ENCODE data around the gene TRPM3. TPM values are rescaled to one million over a fixed set of nuclear protein-coding genes. Genes with fewer than 3 reads are reported as not detected.

Gene TRPM3
- total and polyA plus RNA-seq, 4 donors, result 0.07 to 0.89 (median 0.67) TPM

DNA sequence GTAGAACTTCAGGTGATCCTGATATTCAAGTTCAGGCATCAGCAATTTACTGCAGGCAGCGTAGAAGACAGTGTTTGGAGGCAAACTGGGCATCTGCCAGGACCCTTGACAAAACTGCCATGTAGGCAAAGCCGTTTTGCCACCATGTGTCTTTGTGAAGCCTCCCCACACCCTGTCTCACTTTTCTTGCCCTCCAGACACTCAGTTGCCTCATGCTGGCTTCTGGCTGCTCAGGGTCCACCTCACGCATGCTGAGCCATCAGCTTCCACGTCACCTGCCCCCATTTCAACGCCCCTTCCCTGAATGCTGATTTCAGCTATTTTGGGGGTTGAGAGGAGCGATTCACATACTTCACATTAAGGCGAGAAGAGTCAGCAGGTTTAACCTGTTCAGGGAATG is 541.7 kb downstream of the TRPM3 start (continued):
- no peak for TF ChIP-seq TAF1 (conservative IDR thresholded peaks at IDR 0.05)

DNA sequence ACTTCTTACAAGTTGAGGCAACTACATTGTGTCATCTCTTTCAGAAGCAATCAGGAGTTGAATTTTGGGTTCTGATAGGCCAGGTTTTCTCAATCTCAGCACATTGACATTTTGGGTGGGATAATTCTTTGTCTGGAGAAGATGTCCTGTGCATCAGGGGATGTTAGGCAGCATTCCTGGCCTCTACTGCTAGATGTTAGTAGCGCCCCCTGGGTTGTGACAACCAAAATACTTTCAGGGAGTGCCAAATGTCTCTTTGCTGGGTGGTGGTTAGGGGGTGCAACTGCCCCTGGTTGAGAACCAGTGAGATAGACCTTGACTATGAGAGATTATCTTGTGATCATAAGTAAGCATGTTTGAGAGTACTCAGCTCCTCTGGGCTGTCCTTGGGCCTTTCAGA is 542.7 kb downstream of the TRPM3 start:
- H3K9me3 ChIP-seq (ENCODE audit: control insufficient read depth in 4 of 4, low read length in 3 of 4), result no peaks in the 10 kb centered on the region
- no peak for TF ChIP-seq EGR1 (IDR thresholded peaks at IDR 0.05; ENCODE audit: low read depth in 2 of 2)
- TF ChIP-seq, protein P1, sequence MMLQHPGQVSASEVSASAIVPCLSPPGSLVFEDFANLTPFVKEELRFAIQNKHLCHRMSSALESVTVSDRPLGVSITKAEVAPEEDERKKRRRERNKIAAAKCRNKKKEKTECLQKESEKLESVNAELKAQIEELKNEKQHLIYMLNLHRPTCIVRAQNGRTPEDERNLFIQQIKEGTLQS (IDR thresholded peaks at IDR 0.05), result no peak
- TF ChIP-seq FOXA2 (IDR thresholded peaks at IDR 0.05), result no peak
- TF ChIP-seq RXRA (IDR thresholded peaks at IDR 0.05), result no peak
- TF ChIP-seq YY1 (IDR thresholded peaks at IDR 0.05), result no peak
- TF ChIP-seq GABPA (IDR thresholded peaks at IDR 0.05 in 1 of 2, conservative IDR thresholded peaks at IDR 0.05 in 1 of 2), result no peak
- TF ChIP-seq, protein P2, sequence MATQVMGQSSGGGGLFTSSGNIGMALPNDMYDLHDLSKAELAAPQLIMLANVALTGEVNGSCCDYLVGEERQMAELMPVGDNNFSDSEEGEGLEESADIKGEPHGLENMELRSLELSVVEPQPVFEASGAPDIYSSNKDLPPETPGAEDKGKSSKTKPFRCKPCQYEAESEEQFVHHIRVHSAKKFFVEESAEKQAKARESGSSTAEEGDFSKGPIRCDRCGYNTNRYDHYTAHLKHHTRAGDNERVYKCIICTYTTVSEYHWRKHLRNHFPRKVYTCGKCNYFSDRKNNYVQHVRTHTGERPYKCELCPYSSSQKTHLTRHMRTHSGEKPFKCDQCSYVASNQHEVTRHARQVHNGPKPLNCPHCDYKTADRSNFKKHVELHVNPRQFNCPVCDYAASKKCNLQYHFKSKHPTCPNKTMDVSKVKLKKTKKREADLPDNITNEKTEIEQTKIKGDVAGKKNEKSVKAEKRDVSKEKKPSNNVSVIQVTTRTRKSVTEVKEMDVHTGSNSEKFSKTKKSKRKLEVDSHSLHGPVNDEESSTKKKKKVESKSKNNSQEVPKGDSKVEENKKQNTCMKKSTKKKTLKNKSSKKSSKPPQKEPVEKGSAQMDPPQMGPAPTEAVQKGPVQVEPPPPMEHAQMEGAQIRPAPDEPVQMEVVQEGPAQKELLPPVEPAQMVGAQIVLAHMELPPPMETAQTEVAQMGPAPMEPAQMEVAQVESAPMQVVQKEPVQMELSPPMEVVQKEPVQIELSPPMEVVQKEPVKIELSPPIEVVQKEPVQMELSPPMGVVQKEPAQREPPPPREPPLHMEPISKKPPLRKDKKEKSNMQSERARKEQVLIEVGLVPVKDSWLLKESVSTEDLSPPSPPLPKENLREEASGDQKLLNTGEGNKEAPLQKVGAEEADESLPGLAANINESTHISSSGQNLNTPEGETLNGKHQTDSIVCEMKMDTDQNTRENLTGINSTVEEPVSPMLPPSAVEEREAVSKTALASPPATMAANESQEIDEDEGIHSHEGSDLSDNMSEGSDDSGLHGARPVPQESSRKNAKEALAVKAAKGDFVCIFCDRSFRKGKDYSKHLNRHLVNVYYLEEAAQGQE (IDR thresholded peaks at IDR 0.05), result no peak
- TF ChIP-seq JUND (IDR thresholded peaks at IDR 0.05), result no peak
- no peak for TF ChIP-seq FOXA1 (IDR thresholded peaks at IDR 0.05)
- no peak for TF ChIP-seq RAD21 (IDR thresholded peaks at IDR 0.05)
- no peak for TF ChIP-seq TAF1 (conservative IDR thresholded peaks at IDR 0.05)
- TF ChIP-seq SP1 (IDR thresholded peaks at IDR 0.05), result no peak
- TF ChIP-seq, protein P3, sequence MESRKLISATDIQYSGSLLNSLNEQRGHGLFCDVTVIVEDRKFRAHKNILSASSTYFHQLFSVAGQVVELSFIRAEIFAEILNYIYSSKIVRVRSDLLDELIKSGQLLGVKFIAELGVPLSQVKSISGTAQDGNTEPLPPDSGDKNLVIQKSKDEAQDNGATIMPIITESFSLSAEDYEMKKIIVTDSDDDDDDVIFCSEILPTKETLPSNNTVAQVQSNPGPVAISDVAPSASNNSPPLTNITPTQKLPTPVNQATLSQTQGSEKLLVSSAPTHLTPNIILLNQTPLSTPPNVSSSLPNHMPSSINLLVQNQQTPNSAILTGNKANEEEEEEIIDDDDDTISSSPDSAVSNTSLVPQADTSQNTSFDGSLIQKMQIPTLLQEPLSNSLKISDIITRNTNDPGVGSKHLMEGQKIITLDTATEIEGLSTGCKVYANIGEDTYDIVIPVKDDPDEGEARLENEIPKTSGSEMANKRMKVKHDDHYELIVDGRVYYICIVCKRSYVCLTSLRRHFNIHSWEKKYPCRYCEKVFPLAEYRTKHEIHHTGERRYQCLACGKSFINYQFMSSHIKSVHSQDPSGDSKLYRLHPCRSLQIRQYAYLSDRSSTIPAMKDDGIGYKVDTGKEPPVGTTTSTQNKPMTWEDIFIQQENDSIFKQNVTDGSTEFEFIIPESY (IDR thresholded peaks at IDR 0.05), result no peak
- TF ChIP-seq NR2F2 (IDR thresholded peaks at IDR 0.05), result no peak
- no peak for TF ChIP-seq HNF4G (IDR thresholded peaks at IDR 0.05)
- no peak for TF ChIP-seq HNF4A (conservative IDR thresholded peaks at IDR 0.05)
- DNase-seq (ENCODE audit: low spot score), result no peak
- H3K27me3 ChIP-seq (ENCODE audit: control insufficient read depth in 4 of 4, insufficient read depth in 4 of 4, low read length in 3 of 4), result no peaks in the 10 kb centered on the region
- WGBS, result 92% methylated on average over 1 of the region's 1 CpG
- no peak overlapping the region for H3K27ac ChIP-seq (ENCODE audit: low read depth in 1 of 2, low read length in 2 of 2)
- no peaks in the 10 kb centered on the region for H3K36me3 ChIP-seq (ENCODE audit: control insufficient read depth in 4 of 4, insufficient read depth in 3 of 4, low read depth in 1 of 4, low read length in 3 of 4)
- no peaks in the 10 kb centered on the region for H3K4me1 ChIP-seq (ENCODE audit: control insufficient read depth in 4 of 4, insufficient read depth in 4 of 4, low read length in 3 of 4)
- no peak overlapping the region for H3K4me3 ChIP-seq (ENCODE audit: low read depth in 1 of 3, low read length in 3 of 3)
- no peak overlapping the region for H3K9ac ChIP-seq (ENCODE audit: low read depth in 1 of 2, low read length in 2 of 2)

DNA sequence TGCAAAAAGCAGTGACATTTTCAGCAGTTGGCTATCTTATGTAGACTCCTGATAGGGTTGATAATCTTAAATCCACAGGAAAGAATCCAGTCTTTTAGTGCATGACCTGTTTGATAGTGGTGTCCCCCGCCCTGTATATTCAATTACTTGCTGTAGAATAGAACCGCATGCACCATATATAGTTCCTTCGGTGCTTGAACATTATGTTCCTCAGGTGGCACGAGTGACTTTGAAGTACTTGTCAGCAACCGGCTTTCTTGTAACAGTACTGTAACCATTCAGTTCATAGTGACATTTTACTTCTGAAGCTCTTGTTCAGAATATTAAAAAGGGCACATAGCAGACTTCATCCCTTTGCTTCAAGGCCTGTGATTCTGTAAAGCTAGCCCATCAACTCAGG is 543.8 kb downstream of the TRPM3 start:
- Histone ChIP-seq H3K9me3 (ENCODE audit: control insufficient read depth in 4 of 4, low read length in 3 of 4) (no peaks in the 10 kb centered on the region), H3K36me3 (ENCODE audit: control insufficient read depth in 4 of 4, insufficient read depth in 3 of 4, low read depth in 1 of 4, low read length in 3 of 4) (no peaks in the 10 kb centered on the region), H3K27me3 (ENCODE audit: control insufficient read depth in 4 of 4, insufficient read depth in 4 of 4, low read length in 3 of 4) (no peaks in the 10 kb centered on the region), H3K9ac (ENCODE audit: low read depth in 1 of 2, low read length in 2 of 2) (no peak overlapping the region), H3K4me3 (ENCODE audit: low read depth in 1 of 3, low read length in 3 of 3) (no peak overlapping the region), H3K4me1 (ENCODE audit: control insufficient read depth in 4 of 4, insufficient read depth in 4 of 4, low read length in 3 of 4) (no peaks in the 10 kb centered on the region), H3K27ac (ENCODE audit: low read depth in 1 of 2, low read length in 2 of 2) (no peak overlapping the region)
- TF ChIP-seq EGR1 (IDR thresholded peaks at IDR 0.05; ENCODE audit: low read depth in 2 of 2) (no peak), NR2F2 (IDR thresholded peaks at IDR 0.05) (no peak), HNF4G (IDR thresholded peaks at IDR 0.05) (no peak), GABPA (IDR thresholded peaks at IDR 0.05 in 1 of 2, conservative IDR thresholded peaks at IDR 0.05 in 1 of 2) (no peak), FOXA1 (IDR thresholded peaks at IDR 0.05) (no peak)
- TF ChIP-seq, protein P3 (IDR thresholded peaks at IDR 0.05), result no peak
- TF ChIP-seq, protein P4, sequence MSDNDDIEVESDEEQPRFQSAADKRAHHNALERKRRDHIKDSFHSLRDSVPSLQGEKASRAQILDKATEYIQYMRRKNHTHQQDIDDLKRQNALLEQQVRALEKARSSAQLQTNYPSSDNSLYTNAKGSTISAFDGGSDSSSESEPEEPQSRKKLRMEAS (IDR thresholded peaks at IDR 0.05), result no peak
- 96% methylated on average over 5 of the region's 5 CpGs for WGBS
- DNase-seq (ENCODE audit: low spot score), result no peak

Measured in liver (tissue), 9 donors.